Measurements from ENCODE around the gene RPL23.

Gene RPL23

DNA sequence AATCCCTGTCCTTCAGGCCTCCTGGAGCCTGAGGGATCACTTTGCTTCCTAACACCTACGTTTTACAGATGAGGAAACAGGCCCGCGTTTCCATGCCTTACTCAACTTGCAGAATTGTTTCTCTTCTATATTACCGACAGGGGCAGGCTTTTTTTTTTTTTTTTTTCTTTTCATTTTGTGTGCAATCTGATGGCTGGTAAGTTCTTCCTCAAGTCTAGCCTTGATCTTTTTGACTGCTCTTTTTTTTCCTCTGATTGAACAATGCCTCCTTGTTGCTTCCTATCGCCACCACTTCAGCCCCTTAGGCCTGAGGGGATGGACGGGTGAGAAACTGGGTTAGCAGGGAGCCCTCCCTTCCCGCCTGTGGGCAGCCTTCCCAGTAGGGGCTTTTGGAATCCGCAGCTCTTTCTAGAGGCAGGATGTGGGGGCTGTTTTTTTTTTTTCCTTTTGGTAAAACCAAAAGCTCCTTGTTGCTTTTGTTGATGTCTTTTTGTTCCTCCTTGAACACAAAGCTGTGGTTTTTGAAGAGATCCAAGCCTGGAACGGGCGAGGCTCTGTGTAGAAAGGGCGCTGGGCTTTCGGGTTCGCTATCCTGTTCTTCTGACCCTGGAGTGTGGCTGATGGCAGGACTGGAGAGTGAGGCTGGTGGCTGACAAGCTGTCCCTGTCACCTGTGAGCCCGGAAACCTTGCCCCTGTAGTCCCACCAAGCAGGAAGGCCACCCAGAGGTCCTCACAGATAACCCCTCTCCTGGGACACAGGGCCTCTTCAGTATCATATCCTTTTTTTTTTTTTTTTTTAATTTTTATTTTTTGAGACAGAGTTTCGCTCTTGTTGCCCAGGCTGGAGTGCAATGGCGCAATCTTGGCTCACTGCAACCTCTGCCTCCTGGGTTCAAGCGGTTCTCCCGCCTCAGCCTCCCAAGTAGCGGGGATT lies 30.3 kb upstream of the RPL23 start:
- DNase-seq (ENCODE audit: low read depth) = no peak

DNA sequence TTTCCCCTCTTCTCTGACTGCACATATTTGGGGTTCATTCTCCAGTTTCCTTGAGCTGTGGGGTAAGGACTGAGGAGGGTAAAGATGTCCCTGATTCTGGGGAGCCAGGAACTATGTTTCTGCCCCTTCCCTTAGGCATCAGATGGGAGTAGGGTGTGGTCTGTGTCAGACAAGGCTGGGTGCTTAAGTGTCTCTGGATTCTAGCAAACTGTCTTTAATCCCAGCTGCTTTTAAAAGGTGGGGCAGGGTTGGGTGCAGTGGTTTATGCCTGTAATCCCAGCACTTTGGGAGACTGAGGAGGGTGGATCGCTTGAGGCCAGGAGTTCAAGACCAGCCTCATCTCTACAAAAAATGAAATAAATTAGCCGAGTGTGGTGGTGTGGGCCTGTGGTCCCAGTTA lies 29.3 kb upstream of the RPL23 start:
- DNase-seq (ENCODE audit: low read depth) = no peak

DNA sequence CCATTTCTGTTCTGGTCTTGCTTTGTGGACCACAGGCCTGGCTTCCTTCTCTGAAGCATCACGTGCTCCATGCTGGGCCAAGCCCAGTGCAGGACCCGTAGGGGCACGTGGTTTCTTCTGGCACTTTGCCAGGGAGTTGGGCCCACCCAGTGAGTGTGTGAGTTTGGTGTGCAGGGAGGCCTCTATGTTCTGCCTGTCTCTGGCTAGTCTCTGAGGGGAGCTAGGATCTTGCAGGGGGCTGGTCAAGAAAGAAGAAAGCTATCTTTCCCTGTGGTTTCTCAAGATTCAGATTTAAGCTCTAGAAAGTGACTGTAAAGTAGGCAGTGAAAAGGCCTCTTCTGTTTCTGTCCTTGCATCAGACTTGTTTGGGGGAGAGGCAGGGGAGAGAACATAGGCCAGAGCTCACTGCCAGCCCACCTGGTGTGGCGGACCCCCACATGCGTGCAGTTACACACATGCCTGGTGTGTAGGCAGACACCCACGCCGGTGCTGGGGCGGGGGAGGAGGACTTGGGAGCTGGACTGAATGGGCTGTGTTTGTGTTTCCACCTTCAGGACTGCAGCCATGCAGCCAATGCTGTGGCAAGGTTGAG lies 28.2 kb upstream of the RPL23 start:
- no peak for DNase-seq (ENCODE audit: low read depth)

DNA sequence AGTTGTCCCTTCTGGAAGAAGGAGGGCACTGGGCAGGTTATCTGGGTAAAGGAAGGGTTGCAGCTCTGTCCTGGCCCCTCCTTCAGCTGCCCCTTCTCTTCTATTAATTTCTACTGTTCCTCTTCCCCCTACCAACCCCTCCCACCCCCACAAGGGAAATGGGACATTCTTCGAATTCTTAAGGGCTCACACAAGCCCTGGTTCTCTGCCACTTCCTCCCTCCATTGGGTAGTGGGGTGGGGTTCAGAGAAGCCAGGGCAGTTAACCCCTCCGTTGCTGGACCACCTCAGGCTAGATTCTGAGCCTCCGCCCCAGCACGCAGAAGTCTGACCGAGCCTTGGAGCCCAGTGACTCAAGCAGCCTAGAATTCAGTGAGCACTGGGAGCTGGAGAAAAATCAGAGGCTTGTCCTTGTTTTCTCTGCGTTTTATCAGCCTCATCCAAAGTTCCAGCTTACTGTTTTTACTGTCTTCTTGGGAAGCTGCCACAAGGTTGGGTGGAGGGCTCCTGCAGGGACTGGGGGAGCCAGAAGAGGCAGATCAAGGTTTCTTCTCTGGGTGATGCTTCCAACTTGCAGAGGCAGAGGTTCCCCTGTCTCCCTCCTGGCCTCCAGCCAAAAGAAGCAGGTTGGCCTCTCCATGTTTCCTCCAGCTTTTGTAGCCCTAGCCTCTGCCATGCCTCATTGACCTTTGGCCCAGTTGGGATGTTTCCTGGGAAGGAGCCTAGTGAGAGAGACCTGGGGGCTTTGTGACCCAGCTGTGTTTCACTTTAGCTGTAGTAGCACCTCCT lies 26.6 kb upstream of the RPL23 start:
- DNase-seq (ENCODE audit: low read depth) = no peak

DNA sequence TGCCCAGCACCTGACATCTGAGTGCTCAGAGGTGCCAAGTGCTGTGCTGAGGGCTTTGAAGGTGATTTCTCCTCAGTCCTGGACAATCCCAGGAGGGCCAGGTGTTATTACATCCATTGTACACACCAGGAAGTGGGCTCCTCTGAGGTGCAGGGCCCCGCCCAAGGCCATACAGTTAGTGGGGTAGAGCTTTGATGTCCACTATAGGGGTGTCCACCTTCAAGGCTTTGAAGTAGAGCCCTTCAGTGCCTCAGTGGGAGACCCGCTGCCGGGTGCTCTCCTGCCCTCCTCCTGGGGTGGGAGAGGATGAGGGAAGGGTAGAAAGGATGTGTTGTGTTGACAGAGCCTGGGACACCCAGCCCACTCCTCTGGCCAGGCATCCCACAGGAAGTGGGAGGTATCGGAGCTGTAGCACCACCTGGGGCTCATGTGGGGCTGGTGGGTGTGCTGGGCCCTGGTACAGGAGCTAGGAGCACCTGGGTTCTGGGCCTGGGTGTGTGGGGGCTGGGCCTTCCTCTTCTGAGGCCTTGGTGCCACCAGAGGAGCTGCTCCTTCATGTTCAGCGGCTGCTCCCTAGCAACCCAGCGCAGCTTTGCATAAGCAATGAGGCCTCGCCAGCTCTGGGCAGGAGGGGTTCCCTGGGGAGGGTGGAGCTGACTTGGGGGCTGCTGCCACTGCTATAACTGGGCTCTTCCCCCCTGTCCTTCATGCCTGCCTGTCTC lies 23.8 kb upstream of the RPL23 start:
- DNase-seq (ENCODE audit: low read depth) = no peak

DNA sequence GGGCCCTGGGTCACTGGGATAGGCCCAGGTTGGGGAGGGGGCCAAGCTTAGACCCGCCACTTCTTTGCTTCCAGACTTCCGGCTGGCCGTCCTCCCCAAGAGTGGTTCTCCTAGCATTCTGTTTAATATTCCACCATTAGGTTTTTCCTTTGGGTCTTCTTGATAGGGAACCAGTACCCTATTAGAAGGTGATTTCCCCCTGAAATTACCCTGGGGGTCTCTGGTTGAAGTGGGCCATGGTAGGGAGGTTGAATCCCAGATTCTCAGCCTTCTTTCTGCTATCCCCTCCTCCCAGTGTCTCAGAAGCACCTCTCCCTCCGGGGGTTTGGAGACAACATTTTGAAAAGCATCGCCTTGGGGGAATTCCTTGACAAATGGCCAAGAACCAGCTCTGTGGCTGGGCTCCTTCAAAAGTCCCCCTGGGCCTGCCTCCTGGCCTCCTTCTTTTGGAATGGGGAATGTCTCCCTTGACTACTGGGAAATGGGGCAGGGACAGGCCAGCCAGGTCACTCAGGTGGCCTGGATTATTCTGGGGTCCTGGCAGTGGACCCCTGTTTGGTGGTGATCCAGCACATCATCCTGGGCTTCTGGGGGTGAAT lies 22.1 kb upstream of the RPL23 start:
- no peak for DNase-seq (ENCODE audit: low read depth)

DNA sequence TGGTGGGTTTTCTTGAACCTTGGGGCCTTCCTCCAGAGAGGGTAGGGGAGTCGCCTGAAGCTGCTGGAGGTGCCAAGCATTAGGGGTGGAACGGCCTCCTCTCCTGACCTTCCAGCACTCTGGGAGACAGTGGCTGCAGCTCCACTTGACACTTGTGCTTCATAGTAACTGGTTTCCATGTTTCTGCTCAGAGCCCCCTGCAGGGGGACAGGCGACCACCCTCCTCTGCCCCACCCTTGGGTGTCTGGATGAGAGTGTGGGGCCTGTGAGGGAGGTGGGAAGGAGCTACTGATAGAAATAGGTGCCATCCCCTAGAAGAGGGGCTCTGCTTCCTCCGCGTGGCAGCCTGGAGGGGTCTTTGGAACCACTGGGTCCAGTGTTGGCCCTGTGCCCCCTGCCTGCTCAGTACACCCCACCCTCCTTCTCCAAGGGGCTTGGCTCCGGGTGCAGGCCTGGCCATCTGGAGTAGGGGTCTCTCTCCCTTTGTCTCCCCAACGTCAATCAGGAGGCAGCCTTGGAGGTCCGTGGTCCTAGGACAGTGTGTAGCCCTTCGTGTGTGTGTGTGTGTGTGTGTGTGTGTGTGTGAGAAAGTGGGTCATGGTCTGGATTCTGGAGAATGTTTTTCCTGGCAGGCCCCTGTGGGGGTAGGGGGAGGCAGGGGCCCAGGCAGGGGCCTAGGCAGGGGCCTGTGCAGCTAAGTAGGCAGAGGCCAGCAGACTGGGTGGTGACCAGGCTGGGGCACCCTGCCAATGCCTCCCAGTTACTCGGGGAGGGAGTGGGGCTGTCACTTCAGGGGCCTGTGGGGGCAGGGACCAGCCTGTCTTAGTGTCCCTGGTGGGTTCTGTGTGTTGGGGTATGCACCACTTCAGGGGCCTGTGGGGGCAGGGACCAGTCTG lies 21.2 kb upstream of the RPL23 start:
- DNase-seq (ENCODE audit: low read depth) = no peak

DNA sequence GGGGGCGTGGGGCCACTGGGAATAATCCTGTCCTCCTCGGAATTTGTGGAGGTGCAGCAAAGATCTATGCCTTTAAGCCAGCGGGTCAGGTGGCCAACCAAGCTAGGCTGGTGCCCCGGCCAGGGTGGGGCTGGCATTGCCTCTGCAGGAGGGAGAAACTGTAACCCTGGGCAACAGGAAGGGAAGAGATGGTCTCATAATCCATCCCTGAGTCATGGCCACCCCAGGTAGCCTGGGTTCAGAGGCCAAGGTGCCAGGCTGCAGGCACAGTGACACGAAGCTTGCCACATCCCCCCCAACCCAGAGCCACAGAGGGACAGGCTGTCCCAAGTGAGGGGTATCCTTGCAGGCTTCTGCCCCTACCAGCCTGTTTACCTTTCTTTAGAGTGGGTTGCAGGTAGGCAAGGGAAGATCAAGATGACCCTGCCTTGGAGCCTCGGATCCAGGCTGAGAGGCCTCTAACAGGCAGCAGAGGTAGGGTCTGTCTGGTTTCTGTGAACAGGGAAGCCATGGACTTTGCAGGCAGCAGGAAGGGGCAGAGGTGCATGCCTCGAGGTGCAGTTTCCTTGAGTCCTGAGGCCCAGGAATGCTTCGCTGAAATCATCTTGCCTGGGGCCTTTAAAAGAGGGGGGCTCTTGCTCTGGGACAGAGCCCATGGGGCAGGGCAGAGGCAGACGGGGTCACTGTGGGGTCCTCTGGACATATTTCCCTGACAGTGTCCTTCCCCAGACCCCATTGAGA lies 20.3 kb upstream of the RPL23 start:
- DNase-seq (ENCODE audit: low read depth) = no peak

DNA sequence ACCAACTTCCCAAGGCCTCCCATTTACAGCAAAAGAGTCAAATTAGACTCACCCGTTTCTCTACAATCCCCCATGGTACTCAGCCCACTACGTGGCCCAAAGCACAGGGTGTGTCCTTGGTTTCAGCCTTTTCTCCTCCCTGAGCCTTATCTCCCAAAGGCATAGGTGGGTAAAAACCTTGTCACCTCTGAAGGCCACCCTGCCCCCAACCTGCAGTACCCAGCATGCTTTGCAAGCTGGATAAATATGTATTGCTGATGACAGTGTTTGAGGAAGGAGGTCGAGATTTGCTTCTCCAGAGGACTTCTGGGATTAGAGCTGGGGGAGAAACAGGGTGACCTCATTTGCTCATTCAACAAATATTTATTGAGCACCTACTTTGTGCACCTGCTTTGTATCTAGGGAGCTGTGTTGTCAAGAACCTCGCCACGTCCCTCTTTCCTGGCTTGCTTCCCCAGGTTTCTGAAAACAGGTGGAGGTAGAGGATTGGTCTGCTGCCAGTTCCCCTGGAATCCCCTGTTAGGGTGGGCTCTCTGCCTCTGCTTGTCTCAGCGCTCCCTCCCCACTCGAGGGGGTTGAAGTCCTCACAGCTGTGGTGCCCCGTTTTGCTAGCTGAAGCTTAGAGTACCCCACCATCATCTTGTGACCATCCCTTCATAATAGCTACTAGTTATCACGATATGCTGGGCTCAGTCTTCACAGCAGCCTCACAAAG lies 19.3 kb upstream of the RPL23 start:
- no peak for DNase-seq (ENCODE audit: low read depth)

DNA sequence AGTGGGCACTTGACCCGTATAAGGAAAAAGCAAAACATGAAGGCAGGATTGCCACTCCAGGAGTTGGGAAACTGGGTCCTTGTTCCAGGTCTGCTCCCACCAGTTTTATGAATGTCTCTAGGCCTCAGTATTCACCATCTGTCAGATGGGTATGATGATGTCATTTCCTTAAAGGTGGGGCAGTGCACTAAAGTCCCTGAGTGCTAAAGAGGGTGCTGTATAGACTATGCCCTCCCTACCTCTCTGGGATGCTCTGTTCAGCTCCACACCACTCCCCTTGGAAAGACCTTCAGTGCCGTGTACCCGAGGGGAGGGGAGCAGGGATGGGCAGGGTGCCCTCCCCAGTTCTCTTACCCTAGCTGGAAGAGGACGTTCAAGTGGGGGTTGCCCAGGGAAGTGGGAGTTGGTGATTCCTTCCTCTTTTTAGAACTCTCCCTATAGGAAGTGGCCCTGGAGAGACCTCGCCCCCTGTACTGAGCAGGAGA lies 18.5 kb upstream of the RPL23 start:
- DNase-seq (ENCODE audit: low read depth) = no peak

DNA sequence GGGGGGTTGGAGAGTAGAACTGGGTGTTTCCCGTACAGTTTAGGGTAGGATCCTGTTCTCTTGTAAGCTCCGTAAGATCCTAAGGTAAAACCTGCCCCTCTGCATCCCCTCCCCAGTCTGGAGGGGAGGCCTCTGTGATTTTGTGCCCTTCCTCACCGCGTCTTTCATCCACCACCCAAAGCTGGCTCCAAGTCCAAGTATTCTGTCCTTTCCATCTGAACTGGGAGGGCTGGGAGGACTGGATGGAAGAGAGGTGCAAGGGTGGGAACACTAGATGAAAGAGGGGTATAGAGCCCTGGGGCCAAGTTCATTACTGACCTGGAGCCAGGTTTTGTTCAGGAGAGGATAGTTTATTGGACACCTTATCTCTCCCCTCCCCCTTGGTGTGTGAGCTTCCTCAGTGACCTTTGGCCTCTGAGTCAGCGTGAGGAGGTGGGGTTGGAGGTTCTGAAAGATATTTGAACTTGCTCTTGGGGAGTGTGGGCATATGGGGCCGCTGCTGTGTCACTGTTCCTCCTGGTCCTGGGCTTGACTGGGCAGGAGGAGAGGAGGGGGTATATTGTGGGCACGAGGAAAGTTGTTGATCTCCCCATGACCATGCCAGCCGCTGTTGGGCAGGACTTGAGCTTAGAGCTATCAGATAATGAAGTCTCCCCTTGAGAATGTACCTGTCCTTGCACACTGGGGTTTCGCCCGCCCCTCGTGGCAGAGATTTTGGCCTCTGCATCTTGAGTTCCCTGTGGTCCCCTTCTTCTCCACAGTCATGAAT lies 17.9 kb upstream of the RPL23 start:
- DNase-seq (ENCODE audit: low read depth) = no peak

DNA sequence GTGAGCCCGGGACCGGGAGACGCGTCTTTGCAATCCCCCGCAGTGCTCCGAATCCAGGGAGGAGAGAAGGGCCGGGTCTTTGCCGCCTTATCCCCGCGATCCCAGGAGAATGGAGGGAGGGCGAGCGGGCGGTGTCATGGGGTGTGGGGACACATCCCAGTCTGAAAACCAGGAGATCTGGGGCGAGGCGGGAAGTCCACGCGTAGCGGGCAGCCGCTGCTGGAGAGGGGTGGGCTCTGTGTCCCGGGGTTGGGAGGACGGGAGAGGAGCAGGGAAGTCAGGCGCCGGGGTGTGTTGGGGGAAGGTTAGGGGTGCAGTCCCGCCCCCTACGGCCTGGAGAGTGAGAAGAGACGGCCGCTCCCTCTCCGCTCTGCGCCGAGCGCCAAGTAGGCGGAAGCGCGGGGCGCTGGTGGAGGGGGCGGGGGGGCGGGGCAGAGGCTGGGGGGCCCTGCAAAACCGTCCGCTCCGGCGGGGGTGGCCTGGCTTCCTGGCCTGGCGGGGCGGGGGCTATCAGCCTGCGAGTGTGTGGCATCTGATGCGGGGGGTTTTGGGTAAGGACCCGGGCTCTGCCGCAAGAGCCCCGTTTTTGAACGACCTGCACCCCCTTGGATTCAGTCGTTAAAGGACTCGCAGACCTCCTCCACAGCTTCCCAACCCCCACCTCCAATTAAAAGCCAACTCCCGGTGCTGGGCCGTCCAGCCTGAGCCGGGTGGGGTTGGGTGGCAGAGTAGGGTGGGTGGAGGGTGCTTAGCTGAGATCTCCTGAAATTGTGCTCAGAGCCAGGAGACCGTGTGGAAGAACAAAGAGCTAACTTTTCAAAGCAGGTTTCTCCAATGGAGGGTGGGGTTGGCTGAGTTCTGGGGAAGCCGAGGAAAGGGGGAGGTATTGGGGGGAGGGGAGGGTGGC lies 17.0 kb upstream of the RPL23 start:
- no peak for DNase-seq (ENCODE audit: low read depth)

DNA sequence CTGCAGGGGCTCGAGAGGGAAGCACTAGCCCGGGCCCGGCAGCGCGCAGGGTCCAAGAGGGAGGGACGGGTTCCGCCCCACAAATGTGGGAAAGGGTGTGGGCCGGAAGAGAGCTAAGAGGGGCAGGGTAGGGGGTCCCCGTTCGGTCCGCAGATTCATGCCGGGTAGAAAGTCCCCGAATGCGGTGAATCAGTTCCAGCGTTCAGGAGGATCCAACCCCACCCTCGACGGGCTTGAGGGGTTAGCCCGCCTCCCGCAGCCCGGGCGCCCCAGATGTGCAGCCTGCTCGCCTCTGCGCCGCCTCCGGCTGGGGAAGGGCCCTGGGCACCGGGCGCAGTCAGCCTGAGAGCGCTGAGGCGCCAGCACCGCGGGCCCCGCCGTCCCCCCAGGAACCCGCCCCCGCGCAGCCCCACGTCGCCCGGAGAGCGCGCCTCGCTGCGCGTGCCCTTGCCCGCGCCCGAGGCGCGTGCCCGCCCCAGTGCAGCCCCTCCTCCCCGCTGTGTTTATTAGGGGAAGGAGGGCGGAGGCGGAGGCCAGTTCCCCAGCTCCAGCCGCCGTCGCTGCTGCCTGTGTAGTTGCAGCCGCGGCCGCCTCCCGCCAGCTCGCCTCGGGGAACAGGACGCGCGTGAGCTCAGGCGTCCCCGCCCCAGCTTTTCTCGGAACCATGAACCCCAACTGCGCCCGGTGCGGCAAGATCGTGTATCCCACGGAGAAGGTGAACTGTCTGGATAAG lies 16.2 kb upstream of the RPL23 start, which contains the start of gene LASP1:
TSS of gene LASP1 (plus strand) at position 533 of the 733 bp plus-strand sequence. CDS start at position 665, 132 bp downstream.
- DNase-seq (ENCODE audit: low read depth) = no peak

DNA sequence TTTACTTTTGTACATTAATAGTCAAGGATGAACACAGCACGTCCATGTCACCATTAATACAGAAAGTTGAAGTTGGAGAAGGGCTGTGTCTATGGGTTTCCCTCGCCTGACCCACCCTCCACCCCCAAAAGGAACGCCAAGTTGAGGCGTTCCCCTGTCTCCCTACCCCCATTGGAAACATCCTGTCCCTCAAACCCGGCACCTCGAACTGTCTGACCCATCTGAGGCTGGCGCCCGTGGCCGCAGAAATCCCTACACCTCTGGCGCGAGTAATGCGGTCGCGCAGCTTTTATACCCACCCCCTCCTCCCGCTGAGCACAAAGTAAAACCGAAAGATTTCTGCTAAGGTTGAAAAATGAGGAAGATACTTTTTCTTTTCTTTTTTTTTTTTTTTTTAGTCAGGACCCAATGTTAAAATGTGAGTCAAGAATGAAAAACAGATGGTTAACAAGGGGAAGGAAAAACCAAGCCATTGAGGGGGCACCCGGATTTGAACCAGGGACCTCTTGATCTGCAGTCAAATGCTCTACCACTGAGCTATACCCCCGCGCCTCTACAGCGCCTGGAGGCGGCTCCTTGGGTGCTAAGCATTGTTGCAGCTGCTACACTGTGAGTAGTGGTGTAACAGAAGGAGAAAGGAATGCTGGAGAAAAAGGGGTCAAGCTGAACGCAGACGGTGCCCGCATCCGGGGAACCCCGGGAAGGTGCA lies 15.4 kb upstream of the RPL23 start:
- DNase-seq (ENCODE audit: low read depth) = no peak

DNA sequence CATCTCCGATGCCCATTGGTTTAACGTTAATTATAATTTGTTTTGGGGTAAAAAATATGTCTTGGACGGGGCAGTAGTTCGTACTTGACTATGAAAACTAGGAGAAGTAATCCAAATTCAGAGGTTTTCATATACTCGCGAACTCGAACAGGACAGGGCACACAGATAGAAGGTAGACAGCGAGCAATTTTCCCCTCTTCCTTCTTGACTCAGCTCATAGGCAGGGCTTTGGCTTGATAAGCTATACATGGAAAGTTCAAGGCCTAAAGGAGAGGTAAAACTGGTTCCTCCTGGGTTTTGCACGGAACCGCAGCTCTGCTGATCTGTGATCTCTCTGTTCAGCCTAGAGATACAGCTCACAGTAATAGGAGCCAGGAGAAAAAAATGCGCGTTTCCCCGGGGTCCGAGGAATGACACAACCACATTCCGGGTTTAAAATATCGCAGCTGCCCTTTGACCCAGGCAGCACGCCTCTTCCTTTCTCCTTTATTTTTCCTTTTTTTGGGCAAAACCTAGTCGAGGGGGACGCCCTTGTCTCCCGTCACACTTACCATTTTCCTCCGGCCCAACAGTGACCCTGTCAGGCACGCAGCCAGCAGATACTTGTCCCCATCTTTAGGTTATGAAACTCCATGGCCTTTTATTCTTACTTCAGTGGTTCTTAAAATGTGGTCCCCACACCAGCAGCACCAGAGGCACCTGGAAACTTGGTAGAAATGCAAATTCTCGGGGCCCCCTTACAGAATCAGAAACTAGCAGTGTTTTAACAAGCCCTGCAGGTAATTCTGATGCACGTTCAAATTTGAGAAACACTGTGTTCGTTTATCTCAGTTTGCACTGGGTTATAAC lies 14.7 kb upstream of the RPL23 start:
- no peak for DNase-seq (ENCODE audit: low read depth)

Data from HS-27A (cell line).